T47D (cell line): ENCODE results near the gene GLUL.

Experiments used
- DNase-seq, 2 experiments: peaks; one replicate each; pipeline versions ENCODE4 v3.0.0 to v3.0.0-alpha.2; 2011 to 2012; ENCODE audit warnings: low read depth in 1 of 2, low spot score in 1 of 2
- JUND ChIP-seq: IDR thresholded peaks from 2 replicates; pipeline ENCODE4 v1.6.1; 2012; ENCODE audit warnings: low read depth
- in situ Hi-C: cut with HindIII; loops from 2 replicates; pipeline ENCODE4 v1.10.0; 2016; ENCODE audit warnings: low sequenced_read_pairs, low pct_unique_long_range_greater_than_20kb

GLUL gene

DNA sequence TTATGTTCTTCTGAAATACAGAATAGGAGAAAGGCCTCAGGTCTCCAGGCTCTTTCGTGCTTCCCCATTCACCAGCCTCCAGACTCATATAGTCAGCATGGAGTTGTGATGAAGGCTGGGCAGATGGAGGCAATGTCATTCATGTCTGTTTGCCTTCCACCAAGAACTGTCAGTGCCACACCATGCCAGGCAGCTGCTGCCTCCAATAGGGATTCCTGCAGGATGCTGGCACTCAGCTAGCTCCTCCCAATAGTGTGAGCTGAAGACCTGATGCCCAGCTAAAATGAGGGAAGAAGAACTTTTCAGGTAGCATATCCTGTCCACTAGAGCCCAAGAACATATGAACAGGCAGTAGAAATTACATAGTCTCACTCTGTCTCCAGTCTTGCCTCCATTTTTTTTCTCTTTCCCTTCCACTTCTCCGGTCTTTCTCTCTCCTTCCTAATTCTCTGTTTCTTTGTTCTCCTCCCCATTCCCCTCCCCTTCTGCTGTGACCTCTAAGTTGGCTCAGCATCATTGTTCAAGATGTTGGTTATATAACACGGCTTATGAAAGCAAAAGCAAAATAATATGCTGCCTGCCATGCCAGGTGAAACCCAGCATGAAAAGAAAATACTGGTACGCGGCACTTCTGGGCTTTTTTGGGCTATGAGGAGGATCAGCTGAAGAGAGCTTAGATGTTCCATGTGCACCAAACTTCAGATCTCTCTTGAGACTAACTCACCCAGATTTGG is 17.3 kb downstream of the GLUL start:
- DNase-seq, result no peak
- TF ChIP-seq JUND, result no peak
- in situ Hi-C loops, result no loop called here

DNA sequence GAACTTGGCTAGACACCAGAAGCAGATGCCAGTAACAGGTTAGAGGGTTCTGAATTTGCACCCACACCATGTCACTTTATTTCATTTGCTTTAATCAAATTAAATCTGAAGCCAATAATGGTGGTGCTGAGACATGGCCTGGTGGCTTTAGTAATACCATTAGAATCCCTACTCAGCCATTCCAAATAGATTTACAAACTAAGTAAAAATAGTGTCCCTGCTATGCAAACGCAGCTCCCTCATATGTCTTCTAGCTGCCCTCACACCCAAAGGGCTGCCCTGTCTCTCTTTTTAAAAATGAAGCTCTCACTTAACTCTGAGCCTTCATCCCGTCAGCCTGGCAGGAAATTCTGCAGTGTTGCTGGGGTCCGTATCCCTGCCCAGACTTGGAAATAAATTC is 21.1 kb downstream of the GLUL start:
- DNase-seq, result no peak
- in situ Hi-C loops, result no loop called here
- no peak for TF ChIP-seq JUND

DNA sequence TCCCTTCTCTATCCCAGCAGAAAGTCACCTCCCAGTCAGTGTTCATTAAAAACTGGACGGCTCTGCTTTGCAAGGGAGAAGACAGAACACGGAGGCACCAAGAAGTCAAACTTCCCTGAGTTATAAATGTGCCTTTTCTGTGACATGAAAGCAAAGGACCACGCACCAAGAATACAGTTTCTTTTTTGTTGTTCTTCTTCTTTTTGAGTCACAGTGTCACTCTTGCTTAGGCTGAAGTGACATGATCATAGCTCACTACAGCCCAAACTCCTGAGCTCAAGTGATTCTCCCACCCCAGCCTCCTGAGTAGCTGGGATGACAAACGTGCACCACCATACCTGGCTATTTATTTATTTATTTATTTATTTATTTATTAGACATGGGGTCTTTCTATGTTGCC is 22.7 kb downstream of the GLUL start:
- DNase-seq, result no peak

DNA sequence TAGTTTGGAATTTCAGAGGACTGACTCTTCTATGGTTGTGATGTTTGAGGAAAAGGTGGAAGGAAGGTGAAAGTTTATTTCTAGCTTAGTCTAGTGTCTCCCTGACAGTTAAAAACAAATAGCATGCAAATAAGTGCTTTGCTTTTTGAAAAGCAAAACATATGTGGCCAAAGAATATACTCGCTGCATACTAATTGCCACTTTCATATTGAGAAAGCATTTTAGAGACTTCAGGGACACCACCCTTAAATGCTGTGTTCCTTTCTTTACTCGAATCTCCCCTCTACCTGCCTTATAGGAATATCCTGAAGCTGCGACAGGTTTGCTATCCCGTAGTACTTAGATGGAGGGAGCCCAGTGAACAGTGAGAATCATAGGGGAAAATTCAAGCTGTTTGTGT is 23.2 kb downstream of the GLUL start:
- DNase-seq, result no peak
- TF ChIP-seq JUND, result no peak
- in situ Hi-C loops, result no loop called here

More for the DNA sequence above, 22.7 kb downstream of the GLUL start:
- in situ Hi-C loops, result no loop called here
- TF ChIP-seq JUND, result no peak

DNA sequence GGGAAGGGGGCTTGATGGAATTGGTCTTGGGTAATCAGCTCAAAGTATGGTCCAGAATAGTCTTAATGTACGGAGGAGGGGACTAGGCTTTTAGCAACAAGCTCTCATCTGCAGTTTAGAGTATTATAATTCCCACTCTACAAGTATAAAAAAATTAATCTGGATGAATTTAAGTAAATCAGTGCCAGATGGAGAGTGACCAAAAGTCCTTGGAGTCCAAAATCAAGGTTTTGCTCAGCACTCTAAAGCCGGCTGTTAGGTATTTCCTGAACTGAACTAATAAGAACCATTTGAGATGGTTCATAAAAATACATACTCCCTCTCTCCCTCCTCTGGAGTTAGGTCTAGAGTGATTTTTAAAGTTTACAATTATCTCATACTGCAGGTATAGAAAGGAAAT is 23.7 kb downstream of the GLUL start:
- in situ Hi-C loops, result no loop called here
- no peak for DNase-seq
- TF ChIP-seq JUND, result no peak

DNA sequence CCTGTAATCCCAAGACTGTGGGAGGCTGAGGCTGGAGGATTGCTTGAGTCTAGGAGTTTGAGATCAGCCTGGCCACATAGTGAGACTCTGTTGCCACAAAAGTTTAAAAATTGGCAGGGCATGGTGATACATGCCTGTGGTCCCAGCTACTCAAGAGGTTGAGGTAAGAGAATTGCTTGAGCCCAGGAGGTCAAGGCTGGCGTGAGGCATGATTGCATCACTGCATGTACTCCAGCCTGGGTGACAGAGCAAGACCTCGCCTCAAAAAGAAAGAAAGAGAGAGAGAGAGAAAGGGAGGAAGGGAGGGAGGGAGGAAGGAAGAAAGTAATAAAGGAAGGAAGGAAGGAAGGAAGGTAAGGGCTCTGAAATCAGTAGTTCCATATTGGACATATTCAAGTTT is 25.0 kb downstream of the GLUL start:
- no peak for TF ChIP-seq JUND
- in situ Hi-C loops, result no loop called here
- no peak for DNase-seq

DNA sequence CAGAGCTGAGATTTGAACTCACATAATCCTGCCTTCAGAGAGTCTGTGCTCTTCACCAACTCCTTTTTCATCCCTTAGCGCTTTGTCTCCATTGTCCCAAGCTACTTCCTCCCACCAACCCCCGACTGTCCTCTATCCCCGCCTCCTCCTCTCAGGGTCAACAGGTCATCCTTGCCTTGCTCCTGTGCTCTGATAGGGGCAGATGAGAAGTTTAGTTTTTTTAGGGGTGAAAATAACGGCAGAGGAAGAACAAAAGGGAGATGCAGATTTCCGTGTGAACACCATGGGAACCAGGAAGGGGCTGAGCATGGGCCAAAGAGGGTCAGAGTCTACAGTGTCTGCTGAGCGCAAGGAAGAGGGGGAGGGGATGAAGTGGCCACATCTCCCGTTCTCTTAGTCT is 31.9 kb downstream of the GLUL start:
- DNase-seq, result no peak
- in situ Hi-C loops, result no loop called here
- no peak for TF ChIP-seq JUND

DNA sequence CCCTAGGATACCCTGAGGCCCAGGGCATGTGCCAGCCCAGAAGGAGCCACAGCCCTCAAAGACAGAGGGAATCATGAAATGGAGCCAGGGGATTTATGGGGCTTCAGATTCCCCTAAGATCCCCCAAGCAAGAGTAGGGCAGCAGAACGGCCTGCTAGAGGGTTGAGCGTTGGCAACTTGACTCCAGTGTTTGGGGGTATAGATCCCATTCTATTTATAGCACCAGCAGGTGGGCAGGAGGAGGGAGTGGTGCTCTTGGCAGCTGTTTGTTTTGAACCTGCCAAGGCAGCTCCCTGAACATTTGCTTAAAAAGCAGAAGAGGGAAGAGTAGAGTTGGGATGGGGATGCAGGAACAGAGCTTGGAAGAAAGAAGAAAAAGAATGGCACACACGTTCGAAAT is 33.7 kb downstream of the GLUL start:
- in situ Hi-C loops, result no loop called here
- no peak for DNase-seq

DNA sequence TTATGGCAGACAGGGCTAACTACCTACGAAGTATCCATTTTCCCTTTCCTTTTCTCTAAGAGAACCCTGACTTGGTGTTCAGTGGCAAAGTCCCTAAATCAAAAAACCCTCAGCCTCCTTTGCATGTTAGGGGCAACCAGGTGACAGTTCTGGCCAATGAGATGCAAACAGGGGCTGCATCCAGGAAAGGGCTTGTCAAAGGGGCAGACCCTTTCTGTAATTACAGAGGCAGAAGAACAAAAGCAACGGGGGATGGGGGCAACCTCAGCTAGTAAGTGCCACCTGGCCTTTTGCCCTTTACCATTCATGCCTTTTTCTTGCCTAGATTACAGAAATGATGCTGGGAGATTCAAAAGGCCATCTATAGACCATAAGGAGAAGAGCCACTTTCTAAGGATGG is 34.4 kb downstream of the GLUL start:
- no peak for DNase-seq
- in situ Hi-C loops, result no loop called here
- no peak for TF ChIP-seq JUND

More for the DNA sequence above, 33.7 kb downstream of the GLUL start:
- TF ChIP-seq JUND, result no peak

DNA sequence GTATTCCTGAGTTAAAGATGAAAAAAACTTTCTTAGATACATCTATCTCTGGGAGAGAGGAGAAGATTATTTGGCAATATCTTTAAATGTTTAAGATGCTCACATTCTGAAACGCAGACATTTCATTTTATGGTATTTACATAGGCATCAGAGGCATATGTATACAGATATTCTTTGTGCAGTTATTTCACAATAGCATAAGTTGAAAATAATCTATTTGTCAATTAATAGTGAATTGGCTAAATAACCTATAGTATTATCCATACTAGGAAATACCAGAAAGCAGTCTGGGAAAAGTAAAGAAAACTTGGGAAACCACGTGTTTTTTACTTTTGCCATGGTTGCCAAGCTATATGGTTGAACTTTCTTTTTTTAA is 35.9 kb downstream of the GLUL start:
- TF ChIP-seq JUND, result no peak
- in situ Hi-C loops, result no loop called here

DNA sequence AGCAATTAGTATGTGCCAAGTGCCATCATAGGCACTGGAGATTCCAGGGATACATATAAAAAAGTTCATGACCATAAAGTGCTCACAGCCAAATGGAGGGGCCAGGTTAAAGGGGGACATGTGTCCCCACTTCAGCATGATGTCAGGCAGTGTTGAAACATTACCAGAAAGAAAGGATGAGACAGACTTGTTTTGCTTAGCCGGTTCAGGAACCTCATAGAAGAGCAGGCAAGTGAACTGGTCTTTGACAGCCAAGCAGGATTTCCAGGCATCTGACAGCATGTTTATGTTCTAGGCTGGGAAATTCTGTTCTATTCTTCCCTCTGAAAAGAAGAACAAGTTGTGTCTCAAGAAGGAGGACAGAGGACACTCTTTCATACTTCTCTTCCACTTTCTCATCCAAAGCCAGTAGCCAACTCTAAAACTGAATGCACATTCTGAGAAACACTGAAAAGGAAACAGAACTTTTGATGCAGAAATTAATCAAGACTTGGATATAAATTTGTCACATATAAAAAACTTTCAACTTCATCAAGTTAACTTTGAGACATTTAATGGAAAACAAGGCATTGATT is 39.7 kb downstream of the GLUL start:
- in situ Hi-C loops, result no loop called here
- no peak for DNase-seq
- no peak for TF ChIP-seq JUND

More for the DNA sequence above, 35.9 kb downstream of the GLUL start:
- DNase-seq, result no peak

DNA sequence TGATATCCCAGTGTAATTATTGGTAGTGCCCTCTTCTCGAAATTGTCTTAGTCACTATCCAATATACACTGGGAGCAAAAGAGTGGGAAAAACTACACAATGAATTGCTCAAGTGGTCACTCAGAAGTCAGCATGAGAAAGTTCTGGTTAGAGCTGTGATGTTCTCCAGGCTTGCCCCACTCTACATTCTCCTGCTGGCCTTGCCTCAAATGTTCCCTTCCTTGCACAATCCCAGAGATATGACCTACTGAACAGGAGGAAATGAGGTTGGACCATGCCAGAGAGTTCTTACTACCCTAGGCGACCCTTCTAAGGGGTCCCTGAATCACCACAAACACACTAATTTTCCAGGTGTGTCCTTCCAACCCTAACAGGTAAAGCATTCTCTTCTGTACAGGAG is 40.8 kb downstream of the GLUL start:
- TF ChIP-seq JUND, result no peak
- no peak for DNase-seq
- in situ Hi-C loops, result no loop called here

DNA sequence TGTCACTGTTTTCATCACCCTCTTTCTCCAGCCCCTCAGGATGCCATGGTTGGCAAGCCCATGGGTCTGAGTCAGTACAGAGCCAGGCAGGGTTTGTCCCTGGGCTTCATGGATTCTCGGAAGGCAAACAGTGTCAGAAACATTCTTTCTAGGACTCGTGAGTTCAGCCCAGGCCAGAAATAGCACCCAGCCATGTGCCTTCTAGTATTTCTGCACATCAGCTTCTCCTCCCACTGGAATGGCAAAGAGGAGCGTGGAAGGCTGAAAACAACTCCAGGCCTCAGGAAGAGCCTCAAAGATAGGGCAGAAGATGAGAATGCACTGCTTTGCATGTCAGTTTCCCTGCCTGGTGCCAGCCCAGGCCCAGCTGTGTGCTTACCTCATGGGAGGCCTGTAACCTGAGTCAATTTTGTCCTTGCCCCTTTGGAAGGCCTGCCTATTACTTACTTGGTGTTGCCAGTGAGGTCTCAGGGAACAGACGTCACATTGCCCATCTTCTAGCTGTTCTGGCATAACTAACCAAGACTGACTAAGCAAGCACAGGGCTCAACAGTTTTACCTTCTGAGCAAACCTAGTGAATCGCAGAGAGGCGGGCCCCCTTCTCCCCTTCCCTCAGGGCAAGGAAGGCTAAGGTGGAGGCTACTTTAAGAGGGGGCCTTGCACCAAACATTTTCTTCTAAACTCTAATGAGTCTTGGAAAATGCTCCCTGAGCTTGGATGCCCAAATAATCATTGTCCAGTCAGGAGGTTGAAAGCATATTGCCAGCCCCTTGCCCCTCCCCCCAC is 42.4 kb downstream of the GLUL start:
- no peak for DNase-seq
- in situ Hi-C loops, result no loop called here
- no peak for TF ChIP-seq JUND

DNA sequence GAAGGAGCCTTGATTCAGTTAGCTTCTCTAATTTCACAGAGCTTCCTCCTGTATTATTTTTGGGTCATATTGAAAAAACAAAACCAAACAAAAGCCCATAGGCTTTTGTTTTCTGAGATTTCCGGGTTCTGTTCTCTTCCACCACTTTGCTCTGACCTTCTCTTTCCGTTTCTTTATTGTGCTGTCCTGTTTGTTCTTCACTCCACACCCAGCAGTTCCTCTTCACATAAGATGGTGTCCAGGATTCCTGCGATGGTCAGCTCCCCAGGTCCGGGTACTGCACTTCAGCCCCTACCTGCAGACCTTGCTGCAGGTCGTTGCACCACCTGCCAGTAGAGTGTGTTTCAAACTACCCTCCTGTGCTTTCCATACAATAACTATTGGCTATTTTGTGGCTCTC is 44.6 kb downstream of the GLUL start:
- no peak for DNase-seq
- in situ Hi-C loops, result no loop called here
- no peak for TF ChIP-seq JUND
